ENCODE measurements around the gene CLDN5.

CLDN5 gene

GRCh38 chr22:19509191-19509590, 15.0 kb downstream of the CLDN5 start:
- TF ChIP-seq GATA3 (IDR thresholded peaks at IDR 0.05; ENCODE audit: low read depth, low read length) = no peak
- TF ChIP-seq GATA2 (IDR thresholded peaks at IDR 0.05; ENCODE audit: low read depth, low read length) = no peak

DNA sequence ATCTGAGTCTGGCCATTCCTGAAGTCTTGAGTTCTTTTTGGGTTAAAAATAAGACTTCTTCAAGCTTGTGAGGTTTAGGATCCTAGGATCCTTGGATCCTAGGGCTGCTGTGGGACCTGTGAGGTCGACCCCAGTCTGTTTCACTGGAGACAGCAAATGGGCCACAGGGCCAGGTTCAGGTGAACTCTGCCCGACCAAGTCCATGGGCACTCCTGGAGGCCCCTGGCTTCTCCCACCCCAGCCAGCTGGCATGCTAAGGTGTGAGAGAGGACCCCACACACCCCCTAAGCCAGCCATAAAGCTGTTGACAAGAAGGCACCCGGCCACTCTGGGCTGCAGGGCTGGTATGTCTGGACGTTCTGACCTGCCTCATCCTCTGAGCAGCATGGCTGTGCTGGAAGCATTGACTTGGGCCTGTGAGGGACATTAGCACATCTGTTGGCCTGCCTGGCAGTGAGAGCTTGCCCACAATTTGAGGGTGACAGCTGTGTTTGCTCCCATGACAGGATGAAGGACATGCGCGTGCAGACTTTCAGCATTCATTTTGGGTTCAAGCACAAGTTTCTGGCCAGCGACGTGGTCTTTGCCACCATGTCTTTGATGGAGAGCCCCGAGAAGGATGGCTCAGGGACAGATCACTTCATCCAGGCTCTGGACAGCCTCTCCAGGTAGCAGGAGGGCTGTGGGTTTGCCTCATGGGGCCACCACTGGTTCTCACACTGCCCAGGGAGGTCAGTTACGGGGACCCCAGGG, 16.0 kb downstream of the CLDN5 start:
- no peak for TF ChIP-seq GATA3 (IDR thresholded peaks at IDR 0.05; ENCODE audit: low read depth, low read length)
- TF ChIP-seq GATA2 (IDR thresholded peaks at IDR 0.05; ENCODE audit: low read depth, low read length) = no peak

DNA sequence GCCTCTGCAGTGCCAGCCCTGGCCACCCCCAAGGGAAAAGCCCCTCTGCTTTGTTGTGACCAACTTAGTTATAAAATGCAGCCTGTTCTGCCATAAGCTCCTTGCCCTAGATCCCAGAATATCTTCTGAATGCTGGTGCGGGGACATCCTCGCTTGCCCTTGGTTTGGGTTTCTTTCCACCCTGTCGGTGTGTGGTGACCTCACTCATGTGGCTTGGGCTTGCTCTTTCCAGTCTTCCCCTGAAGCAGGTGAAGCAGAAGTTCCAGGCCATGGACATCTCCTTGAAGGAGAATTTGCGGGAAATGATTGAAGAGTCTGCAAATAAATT, 16.7 kb downstream of the CLDN5 start:
- TF ChIP-seq GATA3 (IDR thresholded peaks at IDR 0.05; ENCODE audit: low read depth, low read length) (no peak), GATA2 (IDR thresholded peaks at IDR 0.05; ENCODE audit: low read depth, low read length) (no peak)

GRCh38 chr22:19506212-19506611, 18.0 kb downstream of the CLDN5 start:
- TF ChIP-seq GATA2 (IDR thresholded peaks at IDR 0.05; ENCODE audit: low read depth, low read length) = no peak
- no peak for TF ChIP-seq GATA3 (IDR thresholded peaks at IDR 0.05; ENCODE audit: low read depth, low read length)

DNA sequence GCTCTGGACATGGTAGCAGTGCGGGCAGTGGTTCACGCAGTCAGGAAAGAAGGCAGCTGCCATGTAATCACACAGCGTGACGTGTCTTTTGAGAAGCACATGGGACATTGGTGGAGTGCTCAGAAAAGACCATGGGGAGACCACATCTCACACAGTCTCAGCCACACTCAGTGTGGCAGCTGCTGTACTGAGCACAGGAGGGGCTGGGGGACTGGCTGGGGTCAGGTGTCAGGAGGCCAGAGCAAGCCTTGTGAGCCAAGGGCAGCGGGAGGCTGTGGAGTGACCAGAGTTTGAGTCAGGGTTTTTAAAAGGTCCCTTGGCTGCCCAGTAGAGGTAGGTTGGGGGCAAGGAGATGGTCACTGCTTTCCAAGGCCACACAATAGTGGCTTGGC, 18.5 kb downstream of the CLDN5 start:
- TF ChIP-seq GATA2 (IDR thresholded peaks at IDR 0.05; ENCODE audit: low read depth, low read length) (no peak), GATA3 (IDR thresholded peaks at IDR 0.05; ENCODE audit: low read depth, low read length) (no peak)

DNA sequence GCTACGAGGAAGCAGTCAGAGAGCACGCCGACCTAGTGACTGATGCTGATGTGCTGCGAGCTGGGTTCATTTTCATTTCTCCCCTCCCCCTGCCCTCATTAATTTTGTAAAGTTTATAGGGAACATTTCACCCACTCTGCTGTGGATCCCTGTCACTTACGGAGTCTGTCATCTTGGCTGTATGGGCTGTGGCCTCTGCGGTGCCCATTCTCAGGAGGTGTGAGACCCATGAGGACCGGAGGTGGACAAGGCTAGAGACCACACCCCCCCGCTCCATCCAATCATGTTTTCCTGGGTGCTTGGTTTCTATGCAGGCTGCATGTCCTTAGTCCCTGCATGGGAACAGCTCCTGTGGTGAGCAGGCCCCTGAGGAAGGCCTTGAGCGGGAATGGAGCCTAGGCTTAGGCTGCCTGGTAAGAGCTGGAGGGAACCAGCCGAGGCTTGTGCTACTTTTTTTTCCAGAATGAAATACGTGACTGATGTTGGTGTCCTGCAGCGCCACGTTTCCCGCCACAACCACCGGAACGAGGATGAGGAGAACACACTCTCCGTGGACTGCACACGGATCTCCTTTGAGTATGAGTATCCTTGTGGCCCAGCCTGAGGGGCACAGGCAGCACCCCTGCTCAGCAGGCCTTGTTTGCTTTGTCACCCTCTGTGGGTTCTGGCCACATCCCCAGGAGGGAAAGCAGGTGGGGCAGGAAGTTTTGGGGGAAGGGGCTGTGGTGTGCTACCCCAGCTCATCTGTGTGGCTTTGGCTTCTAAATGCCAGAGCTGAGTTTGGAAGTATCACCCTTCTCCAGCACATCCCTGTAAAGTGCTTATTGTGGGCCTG, 19.1 kb downstream of the CLDN5 start:
- TF ChIP-seq GATA2 (IDR thresholded peaks at IDR 0.05; ENCODE audit: low read depth, low read length) (no peak), GATA3 (IDR thresholded peaks at IDR 0.05; ENCODE audit: low read depth, low read length) (no peak)

- TF ChIP-seq GATA3 (IDR thresholded peaks at IDR 0.05; ENCODE audit: low read depth, low read length) = no peak
Measured at GRCh38 chr22:19503869-19504268, 20.3 kb downstream of the CLDN5 start.

DNA sequence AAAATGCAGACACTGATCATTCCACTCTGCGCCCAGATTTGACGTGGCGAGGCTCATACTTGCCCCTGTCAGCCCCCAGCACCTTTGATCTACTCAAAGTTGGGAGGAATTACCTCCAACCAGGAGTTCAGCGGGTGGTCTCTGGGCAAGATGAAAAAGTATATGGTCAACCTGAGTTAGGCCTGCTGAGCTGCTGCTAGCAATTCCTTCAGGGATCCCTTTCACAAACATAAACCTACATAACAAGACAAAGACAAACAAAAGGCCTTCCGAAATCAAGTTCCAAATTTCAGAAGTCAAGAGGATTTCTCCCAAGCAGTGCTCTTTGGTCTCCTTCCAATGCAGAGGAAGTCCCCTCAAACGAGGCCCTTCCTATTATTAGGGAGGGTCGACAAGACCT, 20.8 kb downstream of the CLDN5 start:
- no peak for TF ChIP-seq GATA3 (IDR thresholded peaks at IDR 0.05; ENCODE audit: low read depth, low read length)
- no peak for TF ChIP-seq GATA2 (IDR thresholded peaks at IDR 0.05; ENCODE audit: low read depth, low read length)

GRCh38 chr22:19501897-19502447, 22.2 kb downstream of the CLDN5 start:
- TF ChIP-seq GATA2 (IDR thresholded peaks at IDR 0.05; ENCODE audit: low read depth, low read length) (no peak), GATA3 (IDR thresholded peaks at IDR 0.05; ENCODE audit: low read depth, low read length) (no peak)

GRCh38 chr22:19499880-19500242, 24.3 kb downstream of the CLDN5 start:
- TF ChIP-seq GATA3 (IDR thresholded peaks at IDR 0.05; ENCODE audit: low read depth, low read length) (no peak), GATA2 (IDR thresholded peaks at IDR 0.05; ENCODE audit: low read depth, low read length) (no peak)

DNA sequence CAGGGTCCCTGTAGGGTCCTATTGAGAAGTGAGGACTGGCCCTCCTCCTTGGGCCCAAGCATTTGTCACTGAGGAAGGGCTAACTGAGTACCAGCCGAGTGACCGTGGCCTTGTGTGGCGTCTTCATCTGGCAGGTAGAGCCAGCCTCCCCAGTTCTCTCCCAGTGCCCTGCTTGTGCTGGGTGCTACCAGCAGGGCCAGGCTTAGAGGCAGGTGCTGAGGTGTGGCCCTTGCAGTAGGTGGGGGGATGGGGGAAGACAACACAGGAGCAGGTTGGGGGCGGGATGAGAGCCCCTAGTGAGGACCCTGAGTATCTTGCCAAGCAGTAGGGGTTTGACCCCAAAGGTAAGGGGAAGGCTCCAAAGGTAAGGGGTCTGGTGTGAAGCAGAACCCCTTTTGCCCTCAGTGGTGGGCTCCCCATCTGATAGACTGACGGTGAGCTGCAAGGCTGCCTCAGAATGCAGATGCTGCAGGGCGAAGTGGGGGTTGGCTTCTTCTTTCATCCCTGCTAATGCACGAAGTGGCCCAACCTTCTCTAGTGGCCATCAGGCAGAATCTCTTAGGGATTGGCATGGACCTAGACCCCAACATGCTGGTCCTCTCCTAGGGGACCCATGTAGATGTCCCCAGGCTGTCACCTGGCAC, 24.9 kb downstream of the CLDN5 start:
- no peak for TF ChIP-seq GATA2 (IDR thresholded peaks at IDR 0.05; ENCODE audit: low read depth, low read length)
- no peak for TF ChIP-seq GATA3 (IDR thresholded peaks at IDR 0.05; ENCODE audit: low read depth, low read length)

- no peak for TF ChIP-seq GATA2 (IDR thresholded peaks at IDR 0.05; ENCODE audit: low read depth, low read length)
- TF ChIP-seq GATA3 (IDR thresholded peaks at IDR 0.05; ENCODE audit: low read depth, low read length) = no peak
Measured at GRCh38 chr22:19498866-19499190, 25.4 kb downstream of the CLDN5 start.

DNA sequence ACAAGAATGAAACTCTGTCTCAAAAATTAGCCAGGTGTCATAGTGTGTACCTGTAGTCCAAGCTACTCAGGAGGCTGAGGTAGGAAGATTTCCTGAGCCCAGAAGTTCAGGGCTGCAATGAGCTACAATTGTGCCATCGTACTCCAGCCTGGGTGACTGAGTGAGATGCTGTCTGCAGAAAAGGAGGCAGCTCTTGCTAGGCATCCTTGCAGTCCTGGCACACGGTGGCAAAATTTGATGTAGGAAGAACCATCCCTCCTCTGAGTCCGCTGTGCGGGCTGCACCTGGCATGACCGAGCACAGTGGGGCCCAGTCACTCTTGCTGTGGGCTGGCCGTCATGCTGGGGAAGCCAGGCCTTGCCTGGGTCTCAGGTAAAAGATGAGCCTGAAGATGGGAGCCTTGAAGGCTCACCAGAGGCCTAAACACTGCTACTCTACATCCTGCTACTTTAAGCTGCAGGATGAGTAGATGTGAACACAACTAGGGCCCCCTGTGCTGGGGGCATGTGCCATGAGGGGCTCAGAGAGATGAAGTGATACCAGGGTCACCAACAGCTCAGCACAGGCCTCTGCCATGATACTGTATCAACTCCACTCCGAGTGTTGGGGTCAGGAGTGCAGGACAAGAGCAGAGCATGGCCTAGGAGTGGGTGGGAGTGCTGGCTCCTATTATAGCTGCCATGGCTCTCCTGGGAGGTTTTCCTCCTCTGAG, 25.9 kb downstream of the CLDN5 start:
- TF ChIP-seq GATA2 (IDR thresholded peaks at IDR 0.05; ENCODE audit: low read depth, low read length) (no peak), GATA3 (IDR thresholded peaks at IDR 0.05; ENCODE audit: low read depth, low read length) (no peak)

- TF ChIP-seq GATA3 (IDR thresholded peaks at IDR 0.05; ENCODE audit: low read depth, low read length) = no peak
- no peak for TF ChIP-seq GATA2 (IDR thresholded peaks at IDR 0.05; ENCODE audit: low read depth, low read length)
Measured at GRCh38 chr22:19497245-19497644, 27.0 kb downstream of the CLDN5 start.
